H1 (cell line): ENCODE data around the gene HGFAC. TPM values are rescaled to one million over a fixed set of nuclear protein-coding genes. Genes with fewer than 3 reads are reported as not detected.

Experiments used
- CTCF ChIP-seq, 3 experiments: IDR thresholded peaks; 1 replicate in 2 of 3; 2 replicates in 1 of 3; pipeline versions ENCODE4 v1.5.1 to v1.6.1; 2011; ENCODE audit warnings: low read length in 3 of 3, mild to moderate bottlenecking in 3 of 3, inconsistent platforms in 2 of 3, low read depth in 1 of 3, moderate library complexity in 1 of 3; ENCODE audit not compliant: insufficient read depth in 1 of 3; ENCODE audit errors: control extremely low read depth in 1 of 3
- HDAC2 ChIP-seq, 2 experiments: fragments of 300-600 bp in 1 of 2; sonication (generic) in 1 of 2; IDR thresholded peaks; 2 replicates each; pipeline ENCODE4 v1.6.1; 2011 to 2012; ENCODE audit warnings: low read depth in 2 of 2, low read length in 2 of 2, mild to moderate bottlenecking in 2 of 2, moderate library complexity in 2 of 2, borderline replicate concordance in 1 of 2, inconsistent platforms in 1 of 2
- JUND ChIP-seq: IDR thresholded peaks from 2 replicates; pipeline ENCODE4 v1.6.1; 2011; ENCODE audit warnings: mild to moderate bottlenecking, improper control_type of control experiment, low read length
- USF2 ChIP-seq: IDR thresholded peaks from 2 replicates; pipeline ENCODE4 v1.6.1; 2011; ENCODE audit warnings: low read length, improper control_type of control experiment
- polyA plus RNA-seq, 7 experiments: library from polyadenylated mRNA; depleted of rRNA in 3 of 7; stranded (reverse) in 5 of 7; unstranded in 2 of 7; fragments of >200 nt in 5 of 7; fragments of 200-250 nt in 2 of 7; gene quantifications; 1 replicate in 5 of 7; 2 replicates in 1 of 7; 4 replicates in 1 of 7; pipeline versions ENCODE4 v1.2.1 to v1.2.3, GENCODE V29; 2011 to 2013; ENCODE audit warnings: missing spikeins in 2 of 7, mixed read lengths in 2 of 7
- total RNA-seq: library from RNA; stranded (reverse); fragmentation: NEBNext Ultra II Directional; extraction: Animal tissue kit (Norgen Biotek cat#: 25700); gene quantifications from 2 replicates; pipeline ENCODE4 v1.2.1, GENCODE V29; 2021

Gene HGFAC
- total and polyA plus RNA-seq, 2 of the 8 experiments (the other 6 are each of a cell fraction or from before 2014, with no cell fraction given): 0.14 to 0.15 TPM

GRCh38 chr4:3416821-3417221 is 24.9 kb upstream of the HGFAC start (continued):
- no peak for TF ChIP-seq CTCF (IDR thresholded peaks at IDR 0.05; ENCODE audit: control extremely low read depth in 1 of 3, insufficient read depth in 1 of 3, low read depth in 1 of 3, low read length in 3 of 3)
- TF ChIP-seq USF2: no peak
- TF ChIP-seq HDAC2 (IDR thresholded peaks at IDR 0.05; ENCODE audit: borderline replicate concordance in 1 of 2, low read depth in 2 of 2, low read length in 2 of 2): no peak
- no peak for TF ChIP-seq JUND
